T-helper 1 cell treated with Interleukin-12 subunit alpha and Interleukin-12 subunit beta and Interleukin-4 antibody, amounts not matched to agents 30 ng/mL and 1 ng/mL, for 36 hours (primary cell): ENCODE results near the gene MFSD12. TPM values are rescaled to one million over a fixed set of nuclear protein-coding genes. Genes with fewer than 3 reads are reported as not detected.

Source experiments
- intact Hi-C: fragments of 100-400 bp; cut with micrococcal nuclease; formaldehyde crosslinking; loops from one replicate; pipeline ENCODE4 v1.15.1; 2024
- total RNA-seq: library from RNA; stranded (reverse); gene quantifications from 2 replicates; pipeline ENCODE4 v1.2.3, GENCODE V29; 2022

MFSD12 gene
- 89.0 and 92.8 TPM in 2 replicates for total RNA-seq

DNA sequence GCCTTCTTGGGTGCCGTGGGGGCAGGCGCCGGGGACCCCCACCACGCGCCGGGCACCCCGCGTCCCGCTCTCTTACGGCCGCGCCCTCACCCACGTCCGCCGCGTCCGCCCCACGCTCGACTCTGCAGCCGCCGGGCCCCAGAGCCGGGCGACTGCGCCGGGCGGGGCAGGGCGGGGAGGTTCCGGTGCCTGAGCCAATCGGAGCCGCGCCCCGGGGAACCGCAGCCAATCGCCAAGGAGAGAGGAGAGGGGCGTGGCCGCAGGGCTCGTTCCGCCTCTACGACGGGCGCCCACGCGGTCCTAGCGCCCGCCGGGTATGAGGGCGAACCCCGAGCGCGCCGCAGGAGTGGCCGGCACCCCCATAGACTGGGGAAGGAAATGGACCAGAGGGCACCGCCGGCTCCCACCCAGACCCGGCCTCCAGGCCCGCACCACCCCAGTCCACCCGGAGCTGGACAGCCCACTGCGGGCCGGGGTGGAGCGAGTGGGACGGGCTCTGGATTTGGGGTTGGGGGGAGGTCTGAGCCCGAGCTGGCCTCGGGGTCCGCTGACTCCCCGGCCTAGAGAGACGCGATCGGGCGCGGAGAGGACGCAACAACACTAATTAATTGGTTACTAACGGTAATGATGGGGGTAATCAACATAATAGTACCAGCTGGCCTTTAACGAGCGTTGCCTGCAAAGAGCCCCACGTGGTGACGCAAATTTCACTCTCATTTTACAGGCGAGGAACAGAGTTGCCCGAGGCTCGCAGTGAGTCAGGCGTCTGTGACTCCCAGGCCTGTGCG lies at the start of gene MFSD12:
Gene MFSD12 (minus strand): TSS at position 126 of the 788 bp plus-strand sequence. CDS start 183 bp downstream, outside the sequence.
- intact Hi-C loops: loop anchor here (1.0 to 5.0 kb wide), 5 partner anchors 15 to 690 kb away; partner anchors contain the start of genes EEF2, FZR1, HMG20B and YJU2

DNA sequence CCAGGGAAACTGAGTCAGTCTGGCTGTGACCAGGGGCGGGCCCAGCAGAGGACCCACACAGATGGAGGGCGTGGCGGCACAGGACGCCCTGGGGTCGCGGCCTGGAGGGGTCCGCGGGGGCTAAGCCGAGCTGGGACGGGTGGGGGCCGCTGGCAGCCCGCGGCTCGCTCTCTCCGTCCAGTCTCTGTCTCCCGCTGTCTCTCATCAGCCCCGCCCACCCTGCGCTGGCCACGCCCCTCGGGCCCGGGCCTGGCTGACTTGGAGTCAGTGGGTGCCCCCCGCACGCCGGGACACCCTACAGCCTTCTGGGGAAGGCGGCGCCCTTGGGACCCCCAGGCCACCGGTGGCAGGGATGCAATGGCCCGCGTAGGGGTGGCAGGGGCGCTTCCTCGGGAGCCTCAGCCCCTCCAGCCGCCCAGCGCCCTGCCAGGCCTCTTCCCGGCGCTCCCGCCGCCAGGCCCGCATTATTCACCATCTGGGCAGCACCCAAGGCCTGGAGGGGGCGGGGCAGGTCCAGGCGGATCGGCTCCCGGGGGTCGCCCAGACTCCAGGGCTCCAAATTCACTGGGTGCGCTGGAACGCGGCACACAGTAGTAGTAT lies 49.4 kb upstream of the MFSD12 start, which contains the start of gene TBXA2R:
Gene TBXA2R (minus strand): TSS at position 186 of the 600 bp plus-strand sequence. CDS start 6,241 bp downstream, outside the sequence.
- intact Hi-C loops: loop anchor here (5.0 kb wide), 1 partner anchor 34 kb away; the partner anchor contains the start of gene HMG20B

DNA sequence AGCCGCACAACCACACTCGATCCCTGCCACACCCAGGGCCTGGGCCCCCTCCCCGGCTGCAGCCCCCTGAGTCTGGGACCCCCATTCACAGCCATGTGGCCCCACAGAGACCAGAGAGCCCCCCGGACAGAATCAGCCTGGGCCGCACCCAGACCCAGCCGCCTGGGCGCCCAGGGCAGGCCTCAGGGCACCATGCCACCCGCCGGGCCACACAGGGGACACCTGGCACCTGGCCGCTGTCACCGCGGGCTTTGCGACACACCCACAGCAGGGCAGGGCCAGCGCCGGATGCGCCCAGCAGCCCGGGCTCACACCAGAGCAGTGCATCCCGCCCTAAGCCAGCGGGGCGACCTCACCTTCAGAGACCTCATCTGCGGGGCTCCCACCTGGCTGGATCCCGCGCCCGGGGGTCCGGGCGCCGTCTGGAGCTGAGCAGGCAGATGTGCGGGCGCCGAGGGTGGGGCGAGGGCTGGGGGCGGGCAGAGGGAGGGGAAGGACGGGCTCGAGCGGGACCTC lies 48.8 kb upstream of the MFSD12 start:
- intact Hi-C loops: loop anchor here (5.0 kb wide), 1 partner anchor 34 kb away; the partner anchor contains the start of gene HMG20B

DNA sequence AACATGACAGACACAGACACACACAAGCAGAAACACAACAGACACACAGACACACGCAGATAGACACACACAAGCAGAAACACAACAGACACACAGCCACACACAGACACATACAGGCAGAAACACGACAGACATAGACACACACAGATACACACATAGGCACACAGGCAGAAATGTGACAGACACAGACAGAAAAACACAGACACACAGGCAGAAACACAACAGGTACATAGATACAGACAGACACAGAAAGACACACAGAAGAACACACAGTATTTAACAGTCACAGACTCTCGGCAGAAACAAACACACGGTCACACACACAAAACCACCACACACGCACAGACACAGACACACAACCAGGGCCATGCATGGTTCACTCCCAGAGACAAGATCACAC lies 48.4 kb upstream of the MFSD12 start:
- intact Hi-C loops: loop anchor here (5.0 kb wide), 1 partner anchor 33 kb away; the partner anchor contains the start of gene HMG20B

DNA sequence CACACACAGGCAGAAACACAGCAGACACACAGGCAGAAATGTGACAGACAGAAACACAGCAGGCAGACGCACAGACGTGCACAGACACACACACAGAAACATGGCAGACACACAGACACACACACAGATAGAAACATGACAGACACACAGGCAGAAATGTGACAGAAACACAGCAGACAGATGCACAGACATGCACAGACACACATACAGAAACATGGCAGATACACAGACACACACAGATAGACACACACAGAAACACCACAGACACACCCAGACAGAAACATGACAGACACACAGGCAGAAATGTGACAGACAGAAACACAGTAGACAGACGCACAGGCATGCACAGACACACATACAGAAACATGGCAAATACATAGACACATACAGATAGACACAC lies 48.0 kb upstream of the MFSD12 start:
- intact Hi-C loops: loop anchor here (5.0 kb wide), 1 partner anchor 33 kb away; the partner anchor contains the start of gene HMG20B

GRCh38 chr19:3604987-3605343 lies 47.6 kb upstream of the MFSD12 start:
- intact Hi-C loops: loop anchor here (5.0 kb wide), 1 partner anchor 33 kb away; the partner anchor contains the start of gene HMG20B

- intact Hi-C loops: no loop called here
Observed at GRCh38 chr19:3604227-3604986, 47.0 kb upstream of the MFSD12 start.

DNA sequence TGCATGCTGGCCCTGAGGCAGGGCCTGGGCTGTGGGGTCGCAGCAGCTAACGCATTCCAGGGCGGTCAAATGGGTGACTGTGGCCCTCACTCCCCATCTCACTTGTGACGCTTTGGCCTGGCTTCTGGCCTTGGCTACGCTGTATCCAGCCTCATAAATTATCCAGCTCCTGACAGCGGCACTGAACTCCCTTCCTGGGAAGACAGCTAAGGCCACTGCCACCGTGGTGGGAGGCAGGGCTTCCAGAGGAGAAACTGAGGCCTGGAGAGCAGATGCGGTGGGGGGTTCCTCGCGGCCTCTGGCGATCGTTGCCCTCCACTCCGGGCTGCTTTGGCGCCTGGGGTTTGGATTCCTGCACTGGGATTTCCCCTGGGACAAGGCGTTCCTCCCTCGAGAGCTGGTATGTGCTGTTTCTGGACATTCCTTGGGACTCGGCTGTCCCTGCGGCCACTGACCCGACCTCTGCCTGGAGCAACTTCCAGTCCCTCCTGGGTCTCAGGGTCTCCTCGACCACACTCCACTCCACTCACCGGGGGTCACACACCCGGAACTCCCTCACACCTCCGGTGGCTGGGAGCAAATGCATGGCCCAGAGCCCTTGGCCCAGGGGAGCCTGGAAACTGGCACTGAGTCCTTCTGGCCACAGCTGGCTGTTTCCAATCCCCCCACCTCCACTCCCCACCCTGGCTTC lies 45.9 kb upstream of the MFSD12 start:
- intact Hi-C loops: no loop called here

DNA sequence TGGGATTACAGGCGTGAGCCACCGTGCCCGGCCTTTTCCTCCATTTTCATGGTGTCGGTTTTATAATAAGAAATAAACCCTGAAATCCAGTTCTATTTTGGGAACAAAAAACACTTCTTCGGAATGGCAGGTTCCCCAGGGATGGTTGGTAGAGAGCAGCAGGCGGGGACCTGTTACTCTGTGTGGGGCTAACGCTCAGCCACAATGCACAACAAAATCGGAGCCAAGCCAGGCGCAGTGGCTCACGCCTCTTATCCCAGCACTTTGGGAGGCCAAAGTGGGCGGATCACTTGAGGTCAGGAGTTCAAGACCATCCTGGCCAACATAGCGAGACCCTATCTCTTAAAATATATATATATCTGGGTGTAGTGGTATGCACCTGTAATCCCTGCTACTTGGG lies 43.6 kb upstream of the MFSD12 start:
- intact Hi-C loops: no loop called here

GRCh38 chr19:3599776-3600187 lies 42.4 kb upstream of the MFSD12 start:
- intact Hi-C loops: no loop called here

- intact Hi-C loops: no loop called here
Observed at GRCh38 chr19:3595521-3596061, 38.2 kb upstream of the MFSD12 start.

DNA sequence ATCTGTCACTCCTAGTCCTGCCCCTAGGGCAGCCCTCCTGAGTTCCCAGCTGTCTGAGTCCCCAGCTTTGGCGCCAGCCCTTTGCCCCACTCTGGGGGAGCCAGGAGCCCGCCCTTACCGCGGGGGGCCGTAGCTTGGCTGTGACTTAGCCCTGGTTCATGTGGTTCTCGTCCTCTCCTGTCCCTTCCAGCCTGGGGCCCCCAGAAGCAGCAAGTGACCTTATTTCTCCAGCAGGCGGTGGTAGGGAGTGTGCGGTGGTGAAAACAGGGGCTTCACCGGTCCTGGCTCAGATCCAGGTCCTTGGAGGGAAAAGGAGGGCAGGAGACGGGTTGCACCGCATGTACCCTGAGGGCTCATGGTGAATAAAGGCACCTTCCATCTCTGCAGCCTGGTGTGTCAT lies 35.8 kb upstream of the MFSD12 start:
- intact Hi-C loops: no loop called here

GRCh38 chr19:3591876-3592613 lies 34.7 kb upstream of the MFSD12 start:
- intact Hi-C loops: no loop called here

DNA sequence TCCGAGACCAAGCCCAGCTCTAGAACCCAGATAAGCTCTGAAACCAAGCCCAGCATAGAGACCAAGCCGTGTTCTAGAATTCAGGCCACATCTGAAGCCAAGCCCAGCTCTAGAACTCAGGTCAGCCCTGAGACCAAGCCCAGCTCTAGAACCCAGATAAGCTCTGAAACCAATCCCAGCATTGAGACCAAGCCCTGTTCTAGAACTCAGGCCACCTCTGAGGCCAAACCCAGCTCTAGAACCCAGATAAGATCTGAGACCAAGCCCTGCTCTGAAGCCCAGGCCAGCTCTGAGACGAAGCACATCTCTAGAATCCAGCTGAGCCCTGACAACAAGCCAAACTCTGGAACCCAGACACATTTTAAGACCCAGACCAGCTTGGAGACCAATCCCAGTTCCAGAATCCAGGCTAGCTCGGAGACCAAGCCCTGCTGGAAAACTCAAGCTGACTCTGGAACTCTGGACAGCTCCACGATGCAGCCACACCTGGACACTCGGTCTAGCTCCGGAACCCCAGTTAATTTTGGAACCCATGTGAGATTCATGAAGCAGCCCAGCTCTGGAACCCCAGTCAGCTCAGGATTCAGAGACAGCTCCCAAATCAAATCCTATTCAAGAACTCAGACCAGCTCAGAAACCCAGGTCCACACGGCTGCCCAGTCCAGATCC lies 33.7 kb upstream of the MFSD12 start:
- intact Hi-C loops: no loop called here

DNA sequence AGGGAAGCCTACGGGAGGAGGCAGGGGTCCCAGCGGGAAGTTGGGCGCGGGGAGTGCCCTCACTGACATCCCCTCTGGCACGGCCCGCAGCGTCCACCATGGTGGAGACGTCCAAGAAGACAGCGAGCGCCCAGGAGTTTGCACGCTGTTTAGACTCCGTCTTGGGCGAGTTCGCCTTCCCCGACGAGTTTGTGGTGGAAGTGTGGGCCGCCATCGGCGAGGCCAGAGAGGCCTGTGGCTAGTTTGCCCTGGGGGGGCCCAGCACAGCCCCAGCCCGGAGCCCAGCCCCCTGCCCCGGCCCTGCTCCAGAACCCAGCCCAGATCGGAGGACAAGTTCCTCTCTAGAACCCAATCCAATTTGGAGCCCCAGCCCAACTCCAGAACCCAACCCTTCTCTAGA lies 32.6 kb upstream of the MFSD12 start:
- intact Hi-C loops: no loop called here

GRCh38 chr19:3589439-3589838 lies 32.1 kb upstream of the MFSD12 start:
- intact Hi-C loops: no loop called here

DNA sequence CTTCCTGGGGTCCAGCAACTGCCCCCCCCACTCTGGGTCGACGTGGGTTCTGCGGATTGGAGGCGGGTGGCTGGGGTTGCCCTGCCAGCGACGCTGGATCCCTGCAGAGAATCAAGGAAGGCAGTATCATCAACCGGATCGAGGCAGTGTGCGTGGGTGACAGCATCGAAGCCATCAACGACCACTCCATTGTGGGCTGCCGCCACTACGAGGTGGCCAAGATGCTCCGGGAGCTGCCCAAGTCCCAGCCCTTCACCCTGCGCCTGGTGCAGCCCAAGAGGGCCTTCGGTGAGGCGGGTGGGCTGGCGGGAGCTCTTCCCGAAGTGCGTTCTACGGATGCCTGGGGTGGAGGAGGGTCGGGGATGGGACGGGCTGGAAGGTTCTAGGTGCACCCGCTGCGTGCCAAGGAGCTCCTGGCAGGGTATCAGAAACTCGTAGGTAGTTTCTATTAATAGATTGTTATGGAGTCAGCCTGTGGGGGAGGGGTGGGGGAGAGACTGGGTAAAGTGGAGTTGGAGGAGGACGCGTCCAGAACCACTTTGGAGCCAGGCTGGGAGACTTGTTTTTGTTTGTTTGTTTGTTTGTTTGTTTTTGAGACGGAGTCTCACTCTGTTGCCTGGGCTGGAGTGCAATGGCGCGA lies 29.4 kb upstream of the MFSD12 start:
- intact Hi-C loops: loop anchor here (1.0 kb wide), 1 partner anchor 119 kb away; no protein-coding TSS in a partner anchor

DNA sequence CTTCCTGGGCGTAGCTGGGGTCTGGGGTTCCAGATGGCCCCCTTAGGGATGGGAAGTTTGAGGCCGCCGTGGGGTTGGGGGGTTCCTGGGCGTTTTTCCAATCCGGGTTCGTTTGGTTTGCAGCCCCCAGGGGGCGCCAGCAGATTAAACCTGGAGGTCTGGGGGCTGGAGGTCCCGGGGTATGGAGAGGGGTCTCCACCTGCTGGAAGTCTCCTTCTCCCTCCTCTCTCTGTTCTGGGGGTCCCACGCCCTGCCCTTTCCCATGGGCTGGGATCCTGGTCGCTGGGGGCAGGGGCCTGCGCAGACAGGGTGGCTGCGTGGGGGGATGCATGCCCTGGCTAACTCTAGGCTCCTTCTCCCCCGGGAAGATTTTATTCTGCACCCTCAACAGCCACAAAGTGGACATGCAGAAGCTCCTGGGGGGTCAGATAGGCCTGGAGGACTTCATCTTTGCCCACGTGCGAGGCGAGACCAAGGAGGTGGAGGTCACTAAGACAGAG lies 28.8 kb upstream of the MFSD12 start:
- intact Hi-C loops: loop anchor here (1.0 kb wide), 1 partner anchor 120 kb away; no protein-coding TSS in a partner anchor
